Stomach (tissue), 9 donors: ENCODE results near the gene KCNH8. TPM values are rescaled to one million over a fixed set of nuclear protein-coding genes. Genes with fewer than 3 reads are reported as not detected.

Source experiments
- DNase-seq, 2 donors: peaks; one replicate each; pipeline versions ENCODE4 v3.0.0 to v3.0.0-alpha.2; 2013 to 2019
- H3K27ac ChIP-seq, 5 donors: fragments of 200-600 bp in 4 of 5; sonication (generic) in 4 of 5; one replicate each; pipeline ENCODE4 v1.5.1; 2013 to 2019; ENCODE audit warnings: mild to moderate bottlenecking in 1 of 5, moderate library complexity in 1 of 5
- H3K27me3 ChIP-seq, 3 donors: fragments of 200-600 bp; sonication (generic); one replicate each; pipeline ENCODE4 v1.5.1; 2017 to 2019; ENCODE audit warnings: mixed run types in 1 of 3
- H3K36me3 ChIP-seq, 4 donors: fragments of 200-600 bp; sonication (generic); 1 replicate in 3 of 4; 2 replicates in 1 of 4; pipeline ENCODE4 v1.5.1; 2016 to 2019
- H3K4me1 ChIP-seq, 4 donors: fragments of 200-600 bp; sonication (generic); one replicate each; pipeline ENCODE4 v1.5.1; 2016 to 2019
- H3K4me3 ChIP-seq, 4 donors: fragments of 200-600 bp; sonication (generic) in 3 of 4; one replicate each; pipeline ENCODE4 v1.5.1; 2016 to 2019; ENCODE audit warnings: mild to moderate bottlenecking in 1 of 4
- H3K9me3 ChIP-seq, 4 donors: fragments of 200-600 bp; sonication (generic); one replicate each; pipeline ENCODE4 v1.5.1; 2016 to 2019
- EP300 ChIP-seq: sonication (generic); formaldehyde crosslinking; IDR thresholded peaks from one replicate; pipeline ENCODE4 v1.6.1; 2017; ENCODE audit warnings: antibody characterized with exemption
- POLR2A ChIP-seq, 4 donors: fragments of 450-650 bp; IDR thresholded peaks; one replicate each; pipeline ENCODE4 v1.6.1; 2016; ENCODE audit warnings: antibody characterized with exemption in 4 of 4, control low read depth in 2 of 4, mild to moderate bottlenecking in 1 of 4, moderate library complexity in 1 of 4
- POLR2AphosphoS5 ChIP-seq, 3 donors: sonication (generic); formaldehyde crosslinking; IDR thresholded peaks; one replicate each; pipeline ENCODE4 v1.6.1; 2016; ENCODE audit warnings: antibody characterized with exemption in 3 of 3
- WGBS, 5 donors: extraction: QIAGEN DNeasy Blood & Tissue Kit in 3 of 5; methylation state at CpG; one replicate each; pipeline versions ENCODE4 v1.1.5 to v1.1.7; 2013 to 2018; 5-methylcytosine and 5-hydroxymethylcytosine counted together
- intact Hi-C: fragments of 100-400 bp; cut with DNase I; formaldehyde crosslinking; loops from one replicate; pipeline ENCODE4 v1.15.1; 2023; ENCODE audit warnings: low total_unique reads
- polyA plus RNA-seq, 3 donors: library from polyadenylated mRNA; stranded (reverse); fragments of 200-250 nt; gene quantifications; one replicate each; pipeline ENCODE4 v1.2.3, GENCODE V29; 2013
- total RNA-seq, 5 donors: library from RNA; depleted of rRNA; stranded (reverse); fragments of >200 nt; gene quantifications; one replicate each; pipeline versions ENCODE4 v1.1.0 to v1.2.3, GENCODE V29; 2014 to 2016
- TF ChIP-seq, protein P1 (sequence below), 7 experiments: fragments of 450-650 bp in 4 of 7; fragments of 200-600 bp in 3 of 7; sonication (generic) in 3 of 7; IDR thresholded peaks; one replicate each; pipeline ENCODE4 v1.5.1; 2016 to 2019; ENCODE audit warnings: antibody characterized with exemption in 7 of 7, control low read depth in 2 of 7, mild to moderate bottlenecking in 1 of 7
- donor health status: healthy with polysubstance abuse.
- donor health status: Bipolar disorder and iron deficiency.
- donor health status: healthy.

The KCNH8 gene
- total and polyA plus RNA-seq, 8 donors: 0.29 to 5.3 (median 0.89) TPM; not detected in 1

DNA sequence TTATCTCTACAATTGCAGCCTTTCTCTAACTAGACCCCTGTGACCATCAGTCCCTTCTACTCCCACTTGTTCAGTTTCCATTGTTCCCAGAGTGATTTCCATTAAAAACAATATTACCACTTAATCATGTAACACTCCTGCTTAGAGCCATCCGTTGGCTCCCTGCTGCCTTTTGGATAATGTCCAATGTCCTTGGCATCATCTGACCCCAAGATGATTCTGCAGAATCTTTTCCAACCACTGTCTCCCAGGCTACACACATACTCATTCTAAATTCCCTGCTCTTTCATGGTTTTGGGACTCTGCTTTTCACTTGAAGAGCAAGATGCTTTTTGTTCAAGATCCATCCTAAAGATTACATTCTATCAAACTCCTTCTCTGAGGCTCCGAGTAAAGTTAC lies 7.1 kb downstream of the KCNH8 start:
- DNase-seq: no peak

DNA sequence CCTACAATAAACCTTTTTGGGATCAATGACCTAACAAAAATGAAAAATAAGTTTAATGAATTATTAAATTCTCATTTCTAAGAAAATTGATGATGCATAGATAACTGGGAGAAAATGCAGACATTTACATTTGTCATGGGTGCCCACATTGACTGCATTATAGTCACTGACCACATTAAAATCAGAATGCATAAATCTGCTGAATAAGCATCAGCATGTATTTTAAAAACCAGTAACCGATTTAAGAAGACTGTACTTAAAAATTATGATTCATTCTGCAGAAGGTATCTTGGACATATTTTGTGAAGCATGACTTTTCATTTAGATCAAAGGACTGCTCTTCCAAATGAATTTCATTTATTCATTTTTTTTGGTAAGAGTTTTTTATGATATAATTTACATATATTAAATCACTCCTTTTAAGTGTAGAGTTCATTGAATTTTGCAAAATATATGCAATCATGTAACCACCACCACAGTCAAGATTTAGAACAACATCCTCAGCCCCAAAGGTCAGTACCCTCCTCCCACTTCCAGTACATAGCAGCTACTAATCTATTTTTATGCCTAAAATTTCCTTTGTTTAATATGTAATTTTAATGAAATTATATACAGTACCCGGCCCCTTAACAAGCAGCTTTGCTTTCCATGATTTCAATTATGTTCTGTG lies 11.8 kb downstream of the KCNH8 start:
- Histone ChIP-seq H3K36me3 (no peaks in the 10 kb centered on the region), H3K27ac (no peak overlapping the region), H3K9me3 (no peaks in the 10 kb centered on the region), H3K4me1 (no peaks in the 10 kb centered on the region), H3K4me3 (no peak overlapping the region), H3K27me3 (no peaks in the 10 kb centered on the region)
- no peak for DNase-seq
- WGBS, 5 donors: 77 to 89% (median 81%) methylated on average over 2 of the region's 2 CpGs
- intact Hi-C loops: no loop called here
- TF ChIP-seq POLR2A (IDR thresholded peaks at IDR 0.05): no peak
- TF ChIP-seq POLR2AphosphoS5 (IDR thresholded peaks at IDR 0.05): no peak
- TF ChIP-seq EP300: no peak
- TF ChIP-seq, protein P1, sequence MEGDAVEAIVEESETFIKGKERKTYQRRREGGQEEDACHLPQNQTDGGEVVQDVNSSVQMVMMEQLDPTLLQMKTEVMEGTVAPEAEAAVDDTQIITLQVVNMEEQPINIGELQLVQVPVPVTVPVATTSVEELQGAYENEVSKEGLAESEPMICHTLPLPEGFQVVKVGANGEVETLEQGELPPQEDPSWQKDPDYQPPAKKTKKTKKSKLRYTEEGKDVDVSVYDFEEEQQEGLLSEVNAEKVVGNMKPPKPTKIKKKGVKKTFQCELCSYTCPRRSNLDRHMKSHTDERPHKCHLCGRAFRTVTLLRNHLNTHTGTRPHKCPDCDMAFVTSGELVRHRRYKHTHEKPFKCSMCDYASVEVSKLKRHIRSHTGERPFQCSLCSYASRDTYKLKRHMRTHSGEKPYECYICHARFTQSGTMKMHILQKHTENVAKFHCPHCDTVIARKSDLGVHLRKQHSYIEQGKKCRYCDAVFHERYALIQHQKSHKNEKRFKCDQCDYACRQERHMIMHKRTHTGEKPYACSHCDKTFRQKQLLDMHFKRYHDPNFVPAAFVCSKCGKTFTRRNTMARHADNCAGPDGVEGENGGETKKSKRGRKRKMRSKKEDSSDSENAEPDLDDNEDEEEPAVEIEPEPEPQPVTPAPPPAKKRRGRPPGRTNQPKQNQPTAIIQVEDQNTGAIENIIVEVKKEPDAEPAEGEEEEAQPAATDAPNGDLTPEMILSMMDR (IDR thresholded peaks at IDR 0.05): no peak

More for the DNA sequence above, 7.1 kb downstream of the KCNH8 start:
- Histone ChIP-seq H3K9me3 (no peaks in the 10 kb centered on the region), H3K36me3 (no peaks in the 10 kb centered on the region), H3K27me3 (no peaks in the 10 kb centered on the region), H3K27ac (no peak overlapping the region), H3K4me1 (no peaks in the 10 kb centered on the region), H3K4me3 (no peak overlapping the region)
- TF ChIP-seq, protein P1 (IDR thresholded peaks at IDR 0.05): no peak
- TF ChIP-seq POLR2AphosphoS5 (IDR thresholded peaks at IDR 0.05) (no peak), POLR2A (IDR thresholded peaks at IDR 0.05) (no peak), EP300 (no peak)
- WGBS, 5 donors: 72 to 84% (median 77%) methylated on average over 2 of the region's 2 CpGs
- intact Hi-C loops: no loop called here

DNA sequence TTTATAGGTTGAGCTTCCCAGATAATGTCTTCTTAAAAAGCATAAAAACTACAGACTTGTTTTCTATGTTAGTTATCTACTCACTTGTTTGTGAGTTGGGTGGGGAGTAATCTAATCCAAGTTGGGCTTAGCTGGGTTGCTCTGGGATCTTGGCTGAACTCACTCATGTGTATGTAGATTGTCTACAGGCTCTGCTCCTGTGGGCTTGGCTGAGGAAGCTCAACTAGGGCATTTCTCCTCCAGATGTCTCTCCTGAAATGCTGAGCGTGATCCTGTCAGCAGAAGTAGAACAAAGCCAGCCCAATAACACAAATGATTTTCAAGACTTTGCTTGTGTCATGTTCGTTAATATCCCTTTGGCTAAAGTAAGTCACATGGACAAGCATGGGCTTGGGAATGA lies 17.3 kb downstream of the KCNH8 start:
- no peaks in the 10 kb centered on the region for H3K9me3 ChIP-seq
- intact Hi-C loops: no loop called here
- no peaks in the 10 kb centered on the region for H3K36me3 ChIP-seq
- no peak overlapping the region for H3K27ac ChIP-seq
- no peaks in the 10 kb centered on the region for H3K4me1 ChIP-seq
- TF ChIP-seq, protein P1 (IDR thresholded peaks at IDR 0.05): no peak
- TF ChIP-seq EP300 (no peak), POLR2AphosphoS5 (IDR thresholded peaks at IDR 0.05) (no peak), POLR2A (IDR thresholded peaks at IDR 0.05) (no peak)
- no peak for DNase-seq
- 69 to 85% (median 82%) methylated on average over 2 of the region's 2 CpGs for WGBS, 5 donors
- no peak overlapping the region for H3K4me3 ChIP-seq
- no peaks in the 10 kb centered on the region for H3K27me3 ChIP-seq

DNA sequence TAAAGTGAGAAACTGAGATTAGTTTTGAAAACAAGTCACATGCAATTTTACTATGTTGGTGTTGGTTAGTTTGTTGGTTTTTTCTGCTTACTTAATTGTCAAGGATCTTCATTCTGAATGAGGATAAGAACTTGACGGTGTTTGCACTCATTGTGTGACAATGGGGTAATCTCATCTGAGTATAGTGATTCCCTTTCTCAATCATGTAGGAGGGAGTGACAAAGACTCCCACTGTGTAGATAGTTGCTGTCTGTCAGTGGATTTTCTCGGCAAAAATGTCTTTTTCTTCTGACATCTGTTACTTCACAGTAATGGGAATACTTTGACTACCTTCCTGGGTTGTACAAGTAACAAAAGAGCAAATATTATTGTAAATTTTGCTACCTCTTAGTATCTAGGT lies 23.5 kb downstream of the KCNH8 start:
- Histone ChIP-seq H3K36me3 (no peaks in the 10 kb centered on the region), H3K9me3 (no peaks in the 10 kb centered on the region), H3K27ac (no peak overlapping the region), H3K27me3 (no peaks in the 10 kb centered on the region), H3K4me1 (no peaks in the 10 kb centered on the region), H3K4me3 (no peak overlapping the region)
- 55 to 75% (median 68%) methylated on average over 2 of the region's 2 CpGs for WGBS, 5 donors
- intact Hi-C loops: no loop called here
- TF ChIP-seq POLR2A (IDR thresholded peaks at IDR 0.05) (no peak), POLR2AphosphoS5 (IDR thresholded peaks at IDR 0.05) (no peak), EP300 (no peak)
- TF ChIP-seq, protein P1 (IDR thresholded peaks at IDR 0.05): no peak
- no peak for DNase-seq
